HEK293 (cell line): ENCODE data around the gene VEGFB.

Source experiments
- CTCF ChIA-PET: fragments of 350-600 bp; formaldehyde crosslinking; extraction: SDS; loops from one replicate; lab custom pipeline; 2021; ENCODE audit warnings: antibody characterized with exemption; lab: Yijun Ruan, JAX
- POLR2A ChIA-PET: fragments of 300-600 bp; formaldehyde crosslinking; extraction: SDS; loops from one replicate; lab custom pipeline; 2020; ENCODE audit warnings: antibody characterized with exemption, inconsistent platforms; lab: Yijun Ruan, JAX
- H3K27ac ChIP-seq: fragments of 200-500 bp; sonication (Bioruptor generic); 2 replicates; pipeline ENCODE4 v1.5.1; 2014; ENCODE audit warnings: low read depth, low read length, control low read depth, inconsistent platforms; ENCODE audit errors: extremely low read depth
- H3K36me3 ChIP-seq, 2 experiments: fragments of 200-500 bp in 1 of 2; sonication (Bioruptor generic) in 1 of 2; 1 replicate in 1 of 2; 2 replicates in 1 of 2; pipeline ENCODE4 v1.5.1; 2014 to 2017; ENCODE audit warnings: inconsistent platforms in 2 of 2, low read length in 2 of 2; ENCODE audit not compliant: control insufficient read depth in 2 of 2, insufficient read depth in 1 of 2
- H3K4me1 ChIP-seq: fragments of 200-500 bp; sonication (Bioruptor generic); 2 replicates; pipeline ENCODE4 v1.5.1; 2014; ENCODE audit warnings: mild to moderate bottlenecking, low read length, inconsistent platforms; ENCODE audit not compliant: control insufficient read depth, insufficient read depth
- H3K4me3 ChIP-seq: 2 replicates; pipeline ENCODE4 v1.5.1; 2011; ENCODE audit warnings: low read depth, mild to moderate bottlenecking, control low read depth, low read length, moderate library complexity
- H3K9me3 ChIP-seq: fragments of 200-500 bp; sonication (Bioruptor generic); 2 replicates; pipeline ENCODE4 v1.5.1; 2014; ENCODE audit warnings: low read depth, low read length, inconsistent platforms; ENCODE audit not compliant: control insufficient read depth, insufficient read depth
- GFI1B ChIP-seq: fragments of 450-650 bp; formaldehyde crosslinking; IDR thresholded peaks from 2 replicates; pipeline ENCODE4 v1.5.1; 2016; ENCODE audit warnings: missing biosample characterization, missing genetic modification characterization
- HOXD13 ChIP-seq: sonication (generic); formaldehyde crosslinking; IDR thresholded peaks from 2 replicates; pipeline ENCODE4 v1.8.0; 2022; ENCODE audit warnings: missing genetic modification reagents, borderline replicate concordance
- IKZF3 ChIP-seq: fragments of 450-650 bp; IDR thresholded peaks from 2 replicates; pipeline ENCODE4 v1.5.0; 2018; ENCODE audit warnings: missing biosample characterization, mild to moderate bottlenecking, missing genetic modification characterization, moderate library complexity
- KLF8 ChIP-seq: fragments of 450-650 bp; formaldehyde crosslinking; IDR thresholded peaks from 2 replicates; pipeline ENCODE4 v1.5.1; 2016; ENCODE audit warnings: missing biosample characterization, missing genetic modification characterization
- SETDB1 ChIP-seq: IDR thresholded peaks from one replicate; pipeline ENCODE4 v1.6.1; 2017; ENCODE audit warnings: mild to moderate bottlenecking, low read length, moderate library complexity, mixed read lengths; ENCODE audit not compliant: insufficient read length
- TCF7L2 ChIP-seq: IDR thresholded peaks from 2 replicates; pipeline ENCODE4 v1.6.1; 2011; ENCODE audit warnings: low read depth, mild to moderate bottlenecking, inconsistent platforms, low read length, moderate library complexity, borderline replicate concordance
- ZBTB11 ChIP-seq: fragments of 450-650 bp; formaldehyde crosslinking; conservative IDR thresholded peaks from 2 replicates; pipeline ENCODE4 v1.5.1; 2016; ENCODE audit warnings: low read depth, missing biosample characterization, missing genetic modification characterization
- ZBTB6 ChIP-seq: fragments of 450-650 bp; formaldehyde crosslinking; IDR thresholded peaks from 2 replicates; pipeline ENCODE4 v1.5.1; 2017; ENCODE audit warnings: missing biosample characterization, missing genetic modification characterization
- ZIC2 ChIP-seq: fragments of 450-650 bp; formaldehyde crosslinking; IDR thresholded peaks from 2 replicates; pipeline ENCODE4 v1.5.1; 2016; ENCODE audit warnings: missing biosample characterization, missing genetic modification characterization
- ZNF26 ChIP-seq: fragments of 450-650 bp; formaldehyde crosslinking; IDR thresholded peaks from 2 replicates; pipeline ENCODE4 v1.5.1; 2016; ENCODE audit warnings: missing biosample characterization, missing genetic modification characterization
- ZNF335 ChIP-seq: fragments of 450-650 bp; formaldehyde crosslinking; conservative IDR thresholded peaks from 2 replicates; pipeline ENCODE4 v1.5.1; 2016; ENCODE audit warnings: missing biosample characterization, missing genetic modification characterization
- ZNF37A ChIP-seq: fragments of 450-650 bp; IDR thresholded peaks from 2 replicates; pipeline ENCODE4 v1.5.1; 2018; ENCODE audit warnings: missing biosample characterization, missing genetic modification characterization
- ZNF394 ChIP-seq: fragments of 450-650 bp; formaldehyde crosslinking; IDR thresholded peaks from 2 replicates; pipeline ENCODE4 v1.5.1; 2016; ENCODE audit warnings: missing biosample characterization, missing genetic modification characterization, mild to moderate bottlenecking, moderate library complexity, borderline replicate concordance
- ZNF549 ChIP-seq: fragments of 450-650 bp; IDR thresholded peaks from 2 replicates; pipeline ENCODE4 v1.5.1; 2018; ENCODE audit warnings: missing biosample characterization, missing genetic modification characterization, mild to moderate bottlenecking, inconsistent platforms, moderate library complexity
- ZNF704 ChIP-seq: fragments of 450-650 bp; formaldehyde crosslinking; IDR thresholded peaks from 2 replicates; pipeline ENCODE4 v1.5.1; 2016; ENCODE audit warnings: missing biosample characterization, missing genetic modification characterization
- ZNF791 ChIP-seq: fragments of 450-650 bp; formaldehyde crosslinking; IDR thresholded peaks from 2 replicates; pipeline ENCODE4 v1.5.1; 2016; ENCODE audit warnings: missing biosample characterization, missing genetic modification characterization
- TF ChIP-seq, protein P1 (sequence below): fragments of 450-650 bp; formaldehyde crosslinking; IDR thresholded peaks from 2 replicates; pipeline ENCODE4 v1.5.1; 2016; ENCODE audit warnings: missing biosample characterization, missing genetic modification characterization
- TF ChIP-seq, protein P2 (sequence below): fragments of 450-650 bp; formaldehyde crosslinking; IDR thresholded peaks from 2 replicates; pipeline ENCODE4 v1.5.1; 2016; ENCODE audit warnings: missing biosample characterization, missing genetic modification characterization
- TF ChIP-seq, protein P3 (sequence below): fragments of 450-650 bp; formaldehyde crosslinking; optimal IDR thresholded peaks from 2 replicates; pipeline ENCODE3; 2016; ENCODE audit warnings: missing biosample characterization, mild to moderate bottlenecking, missing genetic modification characterization

VEGFB gene

DNA sequence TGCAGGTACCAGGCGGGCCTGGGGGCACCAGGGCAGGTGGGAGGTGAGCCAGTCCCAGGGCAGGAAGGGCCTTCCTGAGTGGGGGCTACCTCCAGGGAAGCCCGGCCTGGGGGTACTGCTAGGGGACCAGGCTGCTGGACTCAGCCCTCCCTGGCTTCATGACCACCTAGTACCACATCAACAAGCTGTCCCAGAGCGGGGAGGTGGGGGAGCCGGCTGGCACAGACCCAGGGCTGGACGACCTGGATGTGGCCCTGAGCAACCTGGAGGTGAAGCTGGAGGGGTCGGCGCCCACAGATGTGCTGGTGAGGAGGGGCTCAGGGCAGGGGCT is 15.1 kb upstream of the VEGFB start (continued):
- TF ChIP-seq ZNF704: no peak
- TF ChIP-seq, protein P1, sequence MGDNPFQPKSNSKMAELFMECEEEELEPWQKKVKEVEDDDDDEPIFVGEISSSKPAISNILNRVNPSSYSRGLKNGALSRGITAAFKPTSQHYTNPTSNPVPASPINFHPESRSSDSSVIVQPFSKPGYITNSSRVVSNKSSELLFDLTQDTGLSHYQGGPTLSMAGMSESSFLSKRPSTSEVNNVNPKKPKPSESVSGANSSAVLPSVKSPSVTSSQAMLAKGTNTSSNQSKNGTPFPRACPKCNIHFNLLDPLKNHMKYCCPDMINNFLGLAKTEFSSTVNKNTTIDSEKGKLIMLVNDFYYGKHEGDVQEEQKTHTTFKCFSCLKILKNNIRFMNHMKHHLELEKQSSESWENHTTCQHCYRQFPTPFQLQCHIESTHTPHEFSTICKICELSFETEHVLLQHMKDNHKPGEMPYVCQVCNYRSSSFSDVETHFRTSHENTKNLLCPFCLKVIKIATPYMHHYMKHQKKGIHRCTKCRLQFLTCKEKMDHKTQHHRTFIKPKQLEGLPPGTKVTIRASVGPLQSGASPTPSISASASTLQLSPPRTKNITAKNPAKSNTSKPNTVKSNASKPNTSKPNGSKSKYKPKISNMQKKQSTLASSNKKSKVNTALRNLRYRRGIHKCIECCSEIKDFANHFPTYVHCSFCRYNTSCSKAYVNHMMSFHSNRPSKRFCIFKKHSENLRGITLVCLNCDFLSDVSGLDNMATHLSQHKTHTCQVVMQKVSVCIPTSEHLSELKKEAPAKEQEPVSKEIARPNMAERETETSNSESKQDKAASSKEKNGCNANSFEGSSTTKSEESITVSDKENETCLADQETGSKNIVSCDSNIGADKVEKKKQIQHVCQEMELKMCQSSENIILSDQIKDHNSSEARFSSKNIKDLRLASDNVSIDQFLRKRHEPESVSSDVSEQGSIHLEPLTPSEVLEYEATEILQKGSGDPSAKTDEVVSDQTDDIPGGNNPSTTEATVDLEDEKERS (tag by site-specific recombination): no peak
- TF ChIP-seq, protein P2, sequence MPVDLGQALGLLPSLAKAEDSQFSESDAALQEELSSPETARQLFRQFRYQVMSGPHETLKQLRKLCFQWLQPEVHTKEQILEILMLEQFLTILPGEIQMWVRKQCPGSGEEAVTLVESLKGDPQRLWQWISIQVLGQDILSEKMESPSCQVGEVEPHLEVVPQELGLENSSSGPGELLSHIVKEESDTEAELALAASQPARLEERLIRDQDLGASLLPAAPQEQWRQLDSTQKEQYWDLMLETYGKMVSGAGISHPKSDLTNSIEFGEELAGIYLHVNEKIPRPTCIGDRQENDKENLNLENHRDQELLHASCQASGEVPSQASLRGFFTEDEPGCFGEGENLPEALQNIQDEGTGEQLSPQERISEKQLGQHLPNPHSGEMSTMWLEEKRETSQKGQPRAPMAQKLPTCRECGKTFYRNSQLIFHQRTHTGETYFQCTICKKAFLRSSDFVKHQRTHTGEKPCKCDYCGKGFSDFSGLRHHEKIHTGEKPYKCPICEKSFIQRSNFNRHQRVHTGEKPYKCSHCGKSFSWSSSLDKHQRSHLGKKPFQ (tag by site-specific recombination): no peak

DNA sequence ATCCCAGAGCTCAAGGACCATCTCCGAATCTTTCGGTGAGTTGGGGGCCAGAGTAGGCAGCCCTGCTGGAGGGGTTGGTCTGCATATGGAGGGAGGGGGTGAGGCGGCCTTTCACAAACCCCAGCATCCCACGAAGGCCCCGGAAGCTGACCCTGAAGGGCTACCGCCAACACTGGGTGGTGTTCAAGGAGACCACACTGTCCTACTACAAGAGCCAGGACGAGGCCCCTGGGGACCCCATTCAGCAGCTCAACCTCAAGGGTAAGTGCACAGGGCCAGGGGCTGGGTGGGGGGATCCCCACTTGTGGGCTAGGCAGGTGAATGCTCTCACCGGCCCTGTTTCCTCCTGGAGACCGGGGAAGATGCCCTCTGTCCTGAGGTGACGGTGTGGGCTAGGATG is 14.6 kb upstream of the VEGFB start:
- H3K4me3 ChIP-seq: no peak overlapping the region
- H3K9me3 ChIP-seq: no peaks in the 10 kb centered on the region
- ChIA-PET POLR2A (interaction anchor here (1.1 kb wide), 1 partner anchor 10 kb away, joined by 3 read pairs; no protein-coding TSS in a partner anchor), CTCF (no interaction called here)
- TF ChIP-seq TCF7L2: no peak
- TF ChIP-seq ZNF26 (tag by site-specific recombination): no peak
- TF ChIP-seq ZNF335: no peak
- no peak for TF ChIP-seq ZBTB11 (tag by site-specific recombination)
- TF ChIP-seq ZBTB6 (tag by site-specific recombination): no peak
- TF ChIP-seq ZNF549 (tag by site-specific recombination): no peak
- TF ChIP-seq ZIC2 (tag by site-specific recombination): no peak
- no peak for TF ChIP-seq IKZF3 (tag by site-specific recombination)
- no peak for TF ChIP-seq KLF8 (tag by site-specific recombination)
- TF ChIP-seq, protein P3, sequence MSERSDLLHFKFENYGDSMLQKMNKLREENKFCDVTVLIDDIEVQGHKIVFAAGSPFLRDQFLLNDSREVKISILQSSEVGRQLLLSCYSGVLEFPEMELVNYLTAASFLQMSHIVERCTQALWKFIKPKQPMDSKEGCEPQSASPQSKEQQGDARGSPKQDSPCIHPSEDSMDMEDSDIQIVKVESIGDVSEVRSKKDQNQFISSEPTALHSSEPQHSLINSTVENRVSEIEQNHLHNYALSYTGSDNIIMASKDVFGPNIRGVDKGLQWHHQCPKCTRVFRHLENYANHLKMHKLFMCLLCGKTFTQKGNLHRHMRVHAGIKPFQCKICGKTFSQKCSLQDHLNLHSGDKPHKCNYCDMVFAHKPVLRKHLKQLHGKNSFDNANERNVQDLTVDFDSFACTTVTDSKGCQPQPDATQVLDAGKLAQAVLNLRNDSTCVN (tag by site-specific recombination): no peak
- no peak for TF ChIP-seq SETDB1
- TF ChIP-seq ZNF37A (tag by site-specific recombination): no peak
- TF ChIP-seq ZNF791: no peak
- no peak for TF ChIP-seq ZNF394
- no peak for TF ChIP-seq HOXD13
- TF ChIP-seq GFI1B (tag by site-specific recombination): no peak
- H3K27ac ChIP-seq: no peak overlapping the region
- peaks cover 0 to 26% of the 10 kb centered on the region in 2 experiments; a peak in 1 of 3 replicates for H3K36me3 ChIP-seq
- no peaks in the 10 kb centered on the region for H3K4me1 ChIP-seq
